HL-60 (cell line): ENCODE data around the gene NCOA3.

ENCODE experiments used
- DNase-seq, 2 experiments: peaks; one replicate each; pipeline ENCODE4 v3.0.0-alpha.2; 2010 to 2020; ENCODE audit warnings: low read depth in 1 of 2, low spot score in 1 of 2
- H3K27ac ChIP-seq: fragments of 250-450 bp; sonication (Bioruptor Pico); replicated peaks from 2 replicates; pipeline ENCODE4 v1.5.1; 2020; ENCODE audit warnings: mild to moderate bottlenecking, moderate library complexity
- H3K27me3 ChIP-seq: fragments of 250-450 bp; sonication (Bioruptor Pico); 2 replicates; pipeline ENCODE4 v1.5.1; 2021; ENCODE audit warnings: mild to moderate bottlenecking, moderate library complexity; ENCODE audit not compliant: insufficient read depth, poor library complexity, severe bottlenecking
- H3K4me3 ChIP-seq: replicated peaks from 2 replicates; pipeline ENCODE4 v1.5.1; 2011; ENCODE audit warnings: mild to moderate bottlenecking, control low read depth, low read length; ENCODE audit not compliant: insufficient read depth
- CTCF ChIP-seq: IDR thresholded peaks from one replicate; pipeline ENCODE4 v1.5.1; 2011; ENCODE audit warnings: low read length, control low read depth, inconsistent platforms; ENCODE audit not compliant: insufficient read depth
- GABPA ChIP-seq: IDR thresholded peaks from 2 replicates; pipeline ENCODE4 v1.6.1; 2012; ENCODE audit warnings: low read depth
- POLR2AphosphoS5 ChIP-seq: IDR thresholded peaks from 2 replicates; pipeline ENCODE4 v1.6.1; 2012; ENCODE audit warnings: low read depth
- REST ChIP-seq: IDR thresholded peaks from 2 replicates; pipeline ENCODE4 v1.6.1; 2012; ENCODE audit warnings: low read depth; ENCODE audit not compliant: insufficient replicate concordance
- SPI1 ChIP-seq: IDR thresholded peaks from 2 replicates; pipeline ENCODE4 v1.6.1; 2012; ENCODE audit warnings: low read depth, mild to moderate bottlenecking, borderline replicate concordance

NCOA3 gene

GRCh38 chr20:47606414-47606982, 104.8 kb downstream of the NCOA3 start:
- H3K27me3 ChIP-seq: no peaks in the 10 kb centered on the region
- no peak overlapping the region for H3K4me3 ChIP-seq
- no peak for DNase-seq
- H3K27ac ChIP-seq: no peak overlapping the region
- TF ChIP-seq GABPA (no peak), CTCF (no peak), REST (no peak)

- DNase-seq: no peak
- TF ChIP-seq CTCF (no peak), GABPA (no peak), REST (no peak), SPI1 (no peak), POLR2AphosphoS5 (no peak)
- Histone ChIP-seq H3K4me3 (no peak overlapping the region), H3K27me3 (no peaks in the 10 kb centered on the region), H3K27ac (no peak overlapping the region)
Measured at GRCh38 chr20:47606983-47607613, 105.4 kb downstream of the NCOA3 start.

GRCh38 chr20:47609001-47609400, 107.3 kb downstream of the NCOA3 start:
- no peaks in the 10 kb centered on the region for H3K27me3 ChIP-seq
- TF ChIP-seq REST: no peak
- no peak for TF ChIP-seq POLR2AphosphoS5
- no peak for TF ChIP-seq SPI1
- TF ChIP-seq CTCF: no peak
- TF ChIP-seq GABPA: no peak
- H3K4me3 ChIP-seq: no peak overlapping the region
- no peak for DNase-seq
- H3K27ac ChIP-seq: no peak overlapping the region
